Endodermal cell (in vitro differentiated cells): Measurements from ENCODE around the gene CCDC24. TPM values are rescaled to one million over a fixed set of nuclear protein-coding genes. Genes with fewer than 3 reads are reported as not detected.

Source experiments
- DNase-seq: peaks from one replicate; pipeline ENCODE4 v3.0.0-alpha.2; 2017
- H3K27ac ChIP-seq: 2 replicates; pipeline ENCODE4 v1.5.1; 2013; ENCODE audit warnings: mild to moderate bottlenecking, low read depth, low read length, moderate library complexity
- H3K27me3 ChIP-seq: 2 replicates; pipeline ENCODE4 v1.6.1; 2013; ENCODE audit warnings: mild to moderate bottlenecking, low read length, moderate library complexity; ENCODE audit not compliant: insufficient read depth, control insufficient read depth, poor library complexity, severe bottlenecking
- H3K36me3 ChIP-seq: 2 replicates; pipeline ENCODE4 v1.7.0; 2013; ENCODE audit warnings: mild to moderate bottlenecking, low read length, moderate library complexity; ENCODE audit not compliant: control insufficient read depth, insufficient read depth
- H3K4me1 ChIP-seq: one replicate; pipeline ENCODE4 v1.7.0; 2013; ENCODE audit warnings: low read length; ENCODE audit not compliant: control insufficient read depth, insufficient read depth
- H3K4me3 ChIP-seq: 2 replicates; pipeline ENCODE4 v1.5.1; 2013; ENCODE audit warnings: mild to moderate bottlenecking, low read length, moderate library complexity
- H3K9ac ChIP-seq: 2 replicates; pipeline ENCODE4 v1.6.1; 2013; ENCODE audit warnings: mild to moderate bottlenecking, low read length, moderate library complexity; ENCODE audit not compliant: poor library complexity, severe bottlenecking; ENCODE audit errors: extremely low read depth
- H3K9me3 ChIP-seq: 2 replicates; pipeline ENCODE4 v1.6.1; 2013; ENCODE audit warnings: mild to moderate bottlenecking, low read length, moderate library complexity; ENCODE audit not compliant: control insufficient read depth
- H3K27ac Mint-ChIP-seq: 2 replicates; pipeline ENCODE4 v1.8.0; 2020; ENCODE audit warnings: mixed read lengths
- H3K27me3 Mint-ChIP-seq: 2 replicates; pipeline ENCODE4 v1.8.0; 2021; ENCODE audit warnings: mild to moderate bottlenecking, mixed read lengths; ENCODE audit not compliant: insufficient read depth
- H3K36me3 Mint-ChIP-seq: 2 replicates; pipeline ENCODE4 v1.8.0; 2020; ENCODE audit warnings: low read depth, mixed read lengths
- H3K4me1 Mint-ChIP-seq: 2 replicates; pipeline ENCODE4 v1.8.0; 2020; ENCODE audit warnings: mixed read lengths
- H3K4me3 Mint-ChIP-seq: 2 replicates; pipeline ENCODE4 v1.8.0; 2020; ENCODE audit warnings: mild to moderate bottlenecking, moderate library complexity, mixed read lengths
- H3K9me3 Mint-ChIP-seq: 2 replicates; pipeline ENCODE4 v1.8.0; 2020; ENCODE audit warnings: mild to moderate bottlenecking, mixed read lengths
- WGBS, 2 experiments: methylation state at CpG; one replicate each; pipeline versions ENCODE4 v1.1.5 to v1.1.7; 2013; ENCODE audit warnings: missing lambda C conversion rate in 2 of 2, mixed read lengths in 1 of 2; ENCODE audit not compliant: insufficient coverage in 1 of 2, insufficient read length in 1 of 2; 5-methylcytosine and 5-hydroxymethylcytosine counted together
- total RNA-seq, 2 donors: library from RNA; stranded (reverse); fragmentation: NEBNext Ultra II Directional in 1 of 2; extraction: Animal tissue kit (Norgen Biotek cat#: 25700) in 1 of 2; gene quantifications; 2 replicates in 1 of 2; 3 replicates in 1 of 2; pipeline ENCODE4 v1.2.1, GENCODE V29; 2021
- TF ChIP-seq, protein P1 (sequence below): fragments of 200-600 bp; sonication (generic); conservative IDR thresholded peaks from 2 replicates; pipeline ENCODE4 v1.5.0; 2021; ENCODE audit warnings: antibody characterized with exemption, mild to moderate bottlenecking

The CCDC24 gene
- total RNA-seq, 2 donors from 2014 or later: 26.6 to 31.1 TPM

DNA sequence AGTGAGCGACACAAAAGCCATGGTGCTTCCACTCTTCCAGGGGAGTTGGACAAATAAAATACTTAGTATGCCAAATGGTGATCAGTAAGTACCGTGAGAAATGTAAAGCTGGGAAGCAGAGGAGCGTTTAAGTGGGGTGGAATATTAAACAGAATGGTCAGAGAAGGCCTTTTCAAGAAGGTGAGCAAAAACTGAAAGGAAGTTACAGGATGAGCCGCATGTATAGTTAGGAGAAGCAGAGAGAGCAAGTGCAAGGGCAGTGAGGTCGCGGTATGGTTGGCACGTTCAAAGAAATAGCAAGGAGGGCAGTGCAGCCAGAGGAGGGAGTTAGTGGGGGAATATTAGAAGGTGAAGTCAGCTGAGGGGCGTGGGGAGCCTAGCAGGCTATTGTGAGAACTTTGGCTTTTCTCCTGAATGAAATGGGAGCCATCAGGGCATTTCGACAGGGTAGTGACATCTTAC is 17.4 kb upstream of the CCDC24 start:
- WGBS, 2 experiments: 43 to 47% methylated on average over 9 of the region's 9 CpGs
- H3K27ac ChIP-seq: no peak overlapping the region
- Mint-ChIP-seq H3K4me3 (peak overlapping the region; percentile 72), H3K36me3 (peaks cover 35% of the 10 kb centered on the region), H3K27ac (peak overlapping the region; percentile 93), H3K27me3 (no peaks in the 10 kb centered on the region), H3K4me1 (peaks cover 22% of the 10 kb centered on the region), H3K9me3 (no peaks in the 10 kb centered on the region)
- peaks cover 39% of the 10 kb centered on the region for H3K36me3 ChIP-seq
- H3K9ac ChIP-seq: peak overlapping the region; percentile 29
- no peak for DNase-seq
- H3K4me1 ChIP-seq: peaks cover 3% of the 10 kb centered on the region
- peak overlapping the region; percentile 90 for H3K4me3 ChIP-seq
- TF ChIP-seq, protein P1, sequence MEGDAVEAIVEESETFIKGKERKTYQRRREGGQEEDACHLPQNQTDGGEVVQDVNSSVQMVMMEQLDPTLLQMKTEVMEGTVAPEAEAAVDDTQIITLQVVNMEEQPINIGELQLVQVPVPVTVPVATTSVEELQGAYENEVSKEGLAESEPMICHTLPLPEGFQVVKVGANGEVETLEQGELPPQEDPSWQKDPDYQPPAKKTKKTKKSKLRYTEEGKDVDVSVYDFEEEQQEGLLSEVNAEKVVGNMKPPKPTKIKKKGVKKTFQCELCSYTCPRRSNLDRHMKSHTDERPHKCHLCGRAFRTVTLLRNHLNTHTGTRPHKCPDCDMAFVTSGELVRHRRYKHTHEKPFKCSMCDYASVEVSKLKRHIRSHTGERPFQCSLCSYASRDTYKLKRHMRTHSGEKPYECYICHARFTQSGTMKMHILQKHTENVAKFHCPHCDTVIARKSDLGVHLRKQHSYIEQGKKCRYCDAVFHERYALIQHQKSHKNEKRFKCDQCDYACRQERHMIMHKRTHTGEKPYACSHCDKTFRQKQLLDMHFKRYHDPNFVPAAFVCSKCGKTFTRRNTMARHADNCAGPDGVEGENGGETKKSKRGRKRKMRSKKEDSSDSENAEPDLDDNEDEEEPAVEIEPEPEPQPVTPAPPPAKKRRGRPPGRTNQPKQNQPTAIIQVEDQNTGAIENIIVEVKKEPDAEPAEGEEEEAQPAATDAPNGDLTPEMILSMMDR: no peak
- H3K9me3 ChIP-seq: no peaks in the 10 kb centered on the region
- no peaks in the 10 kb centered on the region for H3K27me3 ChIP-seq

DNA sequence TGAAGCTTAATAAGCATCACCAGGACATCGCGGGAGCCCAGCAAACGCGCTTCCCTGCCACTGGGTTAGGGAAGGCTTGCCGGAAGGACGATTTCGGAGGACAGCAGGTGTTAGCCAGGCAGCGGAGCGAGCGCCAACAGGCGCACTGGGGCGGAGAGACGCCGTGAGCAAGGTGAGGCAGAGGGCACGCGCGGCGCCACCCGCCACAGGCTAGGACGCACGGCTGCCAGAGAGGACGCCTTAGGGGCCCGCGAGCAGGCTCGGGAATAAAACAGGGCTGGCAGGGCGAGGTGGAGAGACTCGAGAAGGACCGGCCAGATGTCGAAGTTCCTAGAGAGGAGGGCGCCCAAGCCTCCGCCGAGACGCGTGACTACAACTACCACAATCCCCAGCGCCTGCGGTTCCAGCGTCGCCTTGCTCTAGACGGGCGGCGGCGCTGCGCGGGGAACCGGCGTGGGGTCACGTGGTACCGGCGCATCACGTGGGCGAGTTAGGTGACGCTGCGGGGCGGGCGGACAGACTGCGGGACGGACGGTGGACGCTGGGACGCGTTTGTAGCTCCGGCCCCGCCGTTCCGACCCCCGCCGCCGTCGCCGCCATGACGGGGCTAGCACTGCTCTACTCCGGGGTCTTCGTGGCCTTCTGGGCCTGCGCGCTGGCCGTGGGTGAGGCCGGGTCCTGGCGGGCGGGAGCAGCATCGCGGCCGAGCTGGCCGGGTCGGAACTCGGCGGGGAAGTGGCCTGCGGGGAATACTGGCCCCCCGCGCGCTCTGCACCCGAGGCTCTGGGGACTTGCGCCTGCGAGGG is 16.8 kb upstream of the CCDC24 start, which contains the start of gene ATP6V0B:
ATP6V0B (plus strand) TSS at position 518 of the 806 bp plus-strand sequence; CDS start at position 599, 81 bp downstream.
- peaks cover 3% of the 10 kb centered on the region for H3K4me1 ChIP-seq
- Mint-ChIP-seq H3K4me1 (peaks cover 22% of the 10 kb centered on the region), H3K27me3 (no peaks in the 10 kb centered on the region), H3K36me3 (peaks cover 35% of the 10 kb centered on the region), H3K9me3 (no peaks in the 10 kb centered on the region), H3K27ac (peak within 1 kb of the TSS; percentile 93), H3K4me3 (peak within 1 kb of the TSS; percentile 72)
- H3K4me3 ChIP-seq: peak within 1 kb of the TSS; percentile 90
- peak; percentile 99 for DNase-seq
- no peaks in the 10 kb centered on the region for H3K27me3 ChIP-seq
- TF ChIP-seq, protein P1: peak; percentile 44
- 0% methylated on average over 34 to 93 of the region's 93 CpGs for WGBS, 2 experiments
- H3K9ac ChIP-seq: peak within 1 kb of the TSS; percentile 81
- H3K27ac ChIP-seq: peak within 1 kb of the TSS; percentile 26
- no peaks in the 10 kb centered on the region for H3K9me3 ChIP-seq
- H3K36me3 ChIP-seq: peaks cover 39% of the 10 kb centered on the region

DNA sequence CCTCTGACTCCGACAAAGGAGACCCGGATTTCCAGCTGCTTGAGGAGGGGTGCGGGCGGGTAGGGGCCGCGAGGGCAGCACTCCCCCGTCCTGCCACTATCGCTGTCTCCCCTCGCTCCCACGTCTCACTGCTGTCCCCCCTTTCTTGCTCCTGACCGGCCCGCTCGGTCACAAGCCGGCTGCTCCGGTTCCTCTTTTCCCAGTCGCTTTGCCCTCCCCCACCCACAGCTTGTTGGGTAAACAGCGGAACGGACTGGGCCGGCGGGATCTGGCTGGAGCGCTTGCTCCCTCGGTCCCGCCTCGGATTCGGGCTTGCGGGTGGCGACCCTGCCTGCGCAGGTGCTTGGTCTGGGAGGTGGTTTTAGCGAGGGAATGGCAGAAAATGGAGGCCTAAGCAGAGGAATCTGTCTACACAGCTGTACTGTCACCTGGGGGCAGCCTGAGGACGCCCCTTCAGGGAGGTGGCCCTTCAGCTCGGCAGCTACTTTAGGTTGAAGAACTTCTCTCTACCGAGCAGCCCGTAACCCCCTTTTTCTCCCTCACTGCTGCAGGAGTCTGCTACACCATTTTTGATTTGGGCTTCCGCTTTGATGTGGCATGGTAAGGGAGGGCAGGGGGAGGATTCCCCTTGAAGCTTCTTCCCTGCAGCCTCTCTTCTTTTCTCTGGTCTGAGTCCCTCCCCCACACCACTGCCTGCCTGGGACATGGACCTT is 16.0 kb upstream of the CCDC24 start:
- H3K27ac ChIP-seq: peak overlapping the region; percentile 26
- H3K4me1 ChIP-seq: peaks cover 6% of the 10 kb centered on the region
- H3K9ac ChIP-seq: peak overlapping the region; percentile 81
- DNase-seq: peak; percentile 70
- H3K4me3 ChIP-seq: peak overlapping the region; percentile 90
- H3K27me3 Mint-ChIP-seq: no peaks in the 10 kb centered on the region
- no peaks in the 10 kb centered on the region for H3K9me3 ChIP-seq
- no peaks in the 10 kb centered on the region for H3K9me3 Mint-ChIP-seq
- H3K27ac Mint-ChIP-seq: peak overlapping the region; percentile 93
- H3K4me1 Mint-ChIP-seq: peaks cover 25% of the 10 kb centered on the region
- TF ChIP-seq, protein P1: no peak
- peaks cover 39% of the 10 kb centered on the region for H3K36me3 ChIP-seq
- H3K4me3 Mint-ChIP-seq: peak overlapping the region; percentile 72
- peaks cover 35% of the 10 kb centered on the region for H3K36me3 Mint-ChIP-seq
- 2 to 3% methylated on average over 8 to 33 of the region's 34 CpGs for WGBS, 2 experiments
- H3K27me3 ChIP-seq: no peaks in the 10 kb centered on the region
